DLD1 (cell line): ENCODE data around the gene KIF21A.
"Not testable (repeated sequence)": the region's sequence is repeated elsewhere in the genome, so short reads cannot be mapped to it uniquely, and the experiment has no call there.

Experiments used
- in situ Hi-C: cut with HindIII; loops from 2 replicates; pipeline ENCODE4 v1.10.0; 2017; ENCODE audit warnings: low sequenced_read_pairs

KIF21A gene

GRCh38 chr12:39443081-39443928 lies at the start of gene KIF21A:
Gene KIF21A (minus strand): TSS chr12:39443120. CDS start chr12:39442970, 150 bp downstream.
- in situ Hi-C loops, result no loop called here

DNA sequence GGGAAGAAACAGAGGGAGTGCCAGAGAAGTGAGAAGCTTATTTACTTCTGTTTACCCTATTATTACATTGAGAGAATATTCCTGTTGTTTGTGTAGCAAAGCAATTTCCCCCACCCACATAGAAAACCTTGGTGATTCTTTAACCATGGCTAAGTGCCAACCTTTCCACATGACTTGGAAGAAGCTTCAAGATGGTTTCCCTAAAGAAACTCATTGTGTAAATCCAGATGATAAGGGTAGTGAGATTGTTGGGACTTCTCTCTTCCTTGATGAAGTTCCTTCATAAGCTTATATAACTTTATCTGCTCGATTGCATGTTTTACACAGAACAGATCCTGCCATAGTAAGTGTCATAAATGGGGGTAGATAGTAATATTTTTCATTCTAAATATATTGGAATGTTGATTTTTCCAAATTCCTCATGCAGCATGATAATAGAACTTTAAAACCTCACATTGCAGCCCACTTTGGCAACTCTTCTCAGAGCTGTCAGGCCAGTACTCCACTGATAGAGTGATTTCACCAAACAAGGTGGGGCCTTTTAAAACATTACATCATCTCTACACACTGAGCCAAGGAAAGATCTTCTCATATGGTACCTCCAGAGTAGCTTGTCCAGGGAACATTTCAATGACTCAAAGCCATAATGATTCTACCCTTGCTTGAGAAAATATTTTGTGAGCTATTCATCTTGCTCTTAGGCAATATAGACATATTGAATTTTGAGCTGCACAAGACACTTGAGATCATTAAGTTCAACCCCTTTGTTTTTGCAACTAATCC lies 47.8 kb upstream of the KIF21A start:
- in situ Hi-C loops, result no loop called here

GRCh38 chr12:39483597-39483996 lies 40.7 kb upstream of the KIF21A start:
- in situ Hi-C loops, result no loop called here

GRCh38 chr12:39483042-39483441 lies 40.1 kb upstream of the KIF21A start:
- in situ Hi-C loops, result no loop called here

GRCh38 chr12:39476894-39477293 lies 34.0 kb upstream of the KIF21A start:
- in situ Hi-C loops, result no loop called here

GRCh38 chr12:39476121-39476520 lies 33.2 kb upstream of the KIF21A start:
- in situ Hi-C loops, result no loop called here

GRCh38 chr12:39475136-39475535 lies 32.2 kb upstream of the KIF21A start:
- in situ Hi-C loops, result not testable (repeated sequence)

DNA sequence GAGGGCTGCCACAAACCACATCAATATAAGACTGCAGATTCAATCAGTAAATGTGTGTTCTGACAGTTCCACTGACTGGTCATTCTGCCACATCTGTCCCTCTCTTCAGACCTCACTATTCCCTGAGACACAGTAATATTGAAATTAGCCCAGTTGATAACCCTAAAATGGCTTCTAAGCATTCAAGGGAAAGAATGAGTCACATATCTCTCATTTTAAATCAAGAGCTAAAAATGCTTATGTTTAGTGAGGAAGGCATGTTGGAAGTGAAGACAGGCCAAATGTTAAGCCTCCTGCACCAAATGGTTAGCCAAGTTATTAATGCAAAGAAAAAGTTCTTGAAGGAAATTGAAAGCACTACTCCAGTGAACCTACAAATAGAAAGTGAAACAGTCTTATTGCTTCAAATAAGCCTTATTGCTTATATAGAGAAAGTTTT lies 24.5 kb upstream of the KIF21A start:
- in situ Hi-C loops, result no loop called here

DNA sequence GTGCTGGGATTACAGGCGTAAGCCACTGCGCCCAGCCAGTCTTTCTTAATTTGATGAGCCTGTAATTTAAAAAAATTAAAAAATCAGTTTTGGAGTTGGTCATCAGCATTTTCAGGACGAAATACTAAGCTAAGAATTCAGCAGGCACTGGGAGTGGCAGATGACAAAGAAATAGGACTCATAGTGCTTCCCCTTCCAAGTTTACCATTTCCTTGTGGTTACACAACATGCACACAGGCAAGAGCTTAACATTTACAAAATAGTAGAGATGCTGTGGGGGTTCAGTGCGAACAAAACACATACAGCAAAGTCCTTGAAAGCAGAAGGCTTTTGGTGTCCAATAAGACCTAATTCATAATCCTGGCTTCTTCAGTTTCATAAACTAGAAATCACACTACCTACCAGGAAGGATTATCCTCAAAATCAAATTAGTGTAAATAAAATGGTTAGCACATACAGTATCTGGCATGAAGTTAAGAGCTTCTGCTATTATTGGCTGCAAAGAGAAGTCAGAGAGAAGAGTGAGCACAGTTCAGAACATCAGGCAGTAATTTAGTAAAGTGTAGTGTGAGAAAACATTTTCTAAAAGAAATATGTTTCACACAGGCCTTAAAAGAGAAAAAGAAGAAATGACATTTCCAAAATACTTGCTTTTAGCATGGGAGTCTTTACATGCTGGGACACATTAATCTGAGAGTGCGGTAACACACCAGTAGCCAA lies 22.2 kb upstream of the KIF21A start:
- in situ Hi-C loops, result no loop called here

GRCh38 chr12:39461059-39461458 lies 18.1 kb upstream of the KIF21A start:
- in situ Hi-C loops, result no loop called here

- in situ Hi-C loops, result no loop called here
These were observed 16.1 kb upstream of the KIF21A start for GRCh38 chr12:39459027-39459434.

DNA sequence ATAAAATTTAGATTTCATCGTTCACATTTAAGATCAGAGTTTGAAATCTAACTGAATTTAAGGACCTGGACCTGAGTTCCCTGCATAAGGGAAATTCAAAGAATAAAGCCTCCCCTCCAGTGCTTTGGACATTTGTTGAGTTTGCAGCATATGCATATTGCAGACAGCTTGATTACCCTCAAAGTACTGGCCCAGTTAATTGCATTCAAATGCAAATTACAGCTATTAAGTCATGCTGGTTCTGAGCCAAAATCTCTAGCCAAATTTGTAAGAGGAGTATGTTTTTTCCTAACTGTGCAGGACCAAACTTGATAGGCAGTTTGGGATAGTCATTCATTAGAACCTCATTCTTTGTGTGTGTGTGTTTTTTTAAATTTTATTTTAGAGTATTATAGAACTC lies 9.1 kb upstream of the KIF21A start:
- in situ Hi-C loops, result no loop called here

DNA sequence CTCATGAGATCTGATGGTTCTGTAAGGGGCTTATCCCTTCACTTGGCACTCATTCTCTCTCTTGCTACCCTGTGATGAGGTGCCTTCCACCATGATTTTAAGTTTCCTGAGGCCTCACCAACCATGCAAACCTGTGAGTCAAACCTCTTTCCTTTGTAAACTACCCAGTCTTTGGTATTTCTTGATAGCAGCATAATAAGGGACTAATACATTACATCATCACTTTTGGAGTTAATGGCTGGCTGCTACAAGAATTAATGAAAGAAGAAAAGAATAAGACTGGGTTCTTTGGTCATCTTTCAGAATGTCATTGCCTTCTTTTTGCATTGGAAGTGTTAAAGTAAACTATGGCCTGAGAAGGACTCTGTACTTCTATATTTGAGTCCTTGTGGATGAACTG lies 5.1 kb upstream of the KIF21A start:
- in situ Hi-C loops, result no loop called here

- in situ Hi-C loops, result no loop called here
These were observed 949 bp upstream of the KIF21A start for GRCh38 chr12:39443929-39444209.

- in situ Hi-C loops, result no loop called here
These were observed 164 bp downstream of the KIF21A start for GRCh38 chr12:39442831-39443080.

GRCh38 chr12:39441963-39442830 lies 723 bp downstream of the KIF21A start:
- in situ Hi-C loops, result no loop called here

- in situ Hi-C loops, result no loop called here
These were observed 1.5 kb downstream of the KIF21A start for GRCh38 chr12:39441189-39441962.

DNA sequence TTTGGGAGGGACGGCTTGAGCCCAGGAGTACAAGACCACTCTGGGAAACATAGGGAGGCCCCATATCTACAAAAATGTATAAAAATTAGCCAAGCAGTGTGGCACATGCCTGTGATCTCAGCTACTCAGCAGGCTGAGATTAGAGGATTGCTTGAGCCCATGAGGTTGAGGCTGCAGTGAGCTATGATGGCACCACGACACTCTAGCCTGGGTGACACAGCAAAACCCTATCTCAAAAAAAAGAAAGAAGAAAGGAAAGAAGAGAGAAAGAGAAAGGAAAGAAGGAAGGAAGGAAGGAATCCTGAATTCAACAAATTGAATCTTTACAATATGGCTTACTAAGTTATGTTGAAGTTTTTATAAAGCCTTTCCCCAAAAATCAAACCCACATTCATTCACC lies 2.1 kb downstream of the KIF21A start:
- in situ Hi-C loops, result no loop called here

GRCh38 chr12:39440101-39440500 lies 2.8 kb downstream of the KIF21A start:
- in situ Hi-C loops, result no loop called here

DNA sequence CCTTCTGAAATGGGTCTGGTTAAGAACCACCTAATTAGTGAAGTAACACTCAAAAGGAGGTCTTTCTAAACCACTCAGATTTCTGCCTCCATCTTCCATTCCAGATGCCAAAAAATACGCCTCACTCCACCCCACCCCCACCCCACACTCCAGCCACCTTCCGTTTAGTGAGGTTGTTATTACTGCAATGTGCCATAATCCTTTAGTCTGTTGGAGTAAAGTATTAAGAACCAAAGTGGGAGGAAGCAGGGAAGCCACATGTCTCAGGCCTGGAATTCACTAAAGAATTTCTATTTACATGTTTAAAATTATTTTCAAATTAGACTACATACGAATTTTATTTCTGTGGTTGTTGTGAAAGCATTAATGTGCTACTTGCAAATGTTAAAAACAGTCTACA lies 7.4 kb downstream of the KIF21A start:
- in situ Hi-C loops, result no loop called here
